GM19239 (cell line): ENCODE data around the gene PGC.

ENCODE experiments used
- DNase-seq: peaks from one replicate; pipeline ENCODE4 v3.0.0; 2011; ENCODE audit warnings: low spot score; ENCODE audit not compliant: insufficient read length
- FAIRE-seq: peaks from 2 replicates; lab custom pipeline; 2011; peaks lifted over from hg19 to GRCh38; lab: Jason Lieb, UNC

Gene PGC

GRCh38 chr6:41717392-41717736, 29.8 kb downstream of the PGC start:
- FAIRE-seq (peak; percentile 63), DNase-seq (no peak)

- FAIRE-seq (peak; percentile 47), DNase-seq (no peak)
Observed at GRCh38 chr6:41716516-41717391, 30.4 kb downstream of the PGC start.

- DNase-seq (no peak), FAIRE-seq (no peak)
Observed at GRCh38 chr6:41715795-41716515, 31.2 kb downstream of the PGC start.

DNA sequence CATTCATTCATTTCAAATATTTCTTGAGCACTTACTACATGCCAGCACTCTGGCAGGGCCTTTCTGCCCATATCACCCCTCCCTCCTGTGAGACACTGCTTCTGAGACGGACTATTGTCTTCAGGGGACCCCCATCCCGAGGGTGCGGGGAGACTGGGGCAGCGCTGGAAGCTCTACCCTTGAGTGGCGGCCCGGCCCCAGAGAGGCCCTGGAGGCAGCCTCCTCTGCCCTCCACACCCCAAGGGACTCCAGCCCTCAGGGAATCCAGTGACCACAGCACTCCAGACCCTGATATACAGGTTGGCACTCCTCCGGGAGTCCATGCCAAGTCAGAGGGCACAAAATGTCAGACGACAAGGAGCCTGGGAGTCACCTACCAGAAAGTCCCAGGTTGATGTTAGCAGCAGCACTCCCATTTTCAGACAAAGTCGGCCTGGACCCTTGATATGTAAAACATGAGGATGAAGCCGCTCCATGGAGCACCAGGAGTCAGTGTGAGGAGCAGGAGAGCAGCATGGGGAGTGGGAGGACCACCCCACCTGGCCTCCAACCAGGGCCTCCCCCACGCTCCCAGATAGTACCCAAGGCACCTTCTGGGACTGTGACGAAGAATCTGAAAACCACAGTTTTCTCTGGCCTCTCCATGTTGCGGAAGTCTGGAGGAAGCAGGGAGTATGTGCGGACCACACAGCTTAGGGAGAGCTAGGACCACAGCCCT, 32.5 kb downstream of the PGC start:
- no peak for DNase-seq
- FAIRE-seq, result no peak

DNA sequence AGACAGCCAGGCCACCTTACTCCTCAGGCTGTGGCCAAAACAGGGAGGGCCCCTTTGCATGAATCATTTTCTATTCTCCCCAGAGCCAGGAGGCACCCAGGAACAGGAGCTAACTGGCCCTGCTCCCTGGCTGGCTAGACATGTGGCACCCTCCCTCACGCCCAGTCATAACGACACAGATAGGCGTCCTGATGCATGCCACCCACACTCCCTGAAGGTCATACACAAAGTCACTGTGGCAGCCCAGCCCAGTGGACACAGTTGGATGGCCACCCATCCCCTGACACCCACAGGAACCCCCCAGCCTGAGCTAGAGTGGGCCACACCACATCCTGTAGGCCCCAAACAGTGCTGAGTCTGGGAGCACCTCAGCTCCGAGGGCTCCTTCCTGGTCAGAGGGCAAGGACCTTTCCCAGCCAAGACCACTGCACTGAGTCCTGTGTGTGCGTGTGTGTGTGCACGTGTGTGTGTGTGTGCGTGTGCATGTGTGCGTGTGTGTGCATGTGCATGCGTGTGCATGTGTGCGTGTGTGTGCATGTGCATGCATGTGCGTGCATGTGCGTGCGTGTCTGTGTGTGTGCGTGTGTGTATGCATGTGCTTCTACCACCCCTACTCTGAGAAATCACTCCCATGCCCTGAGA, 33.4 kb downstream of the PGC start:
- FAIRE-seq (peak; percentile 67), DNase-seq (no peak)

GRCh38 chr6:41713159-41713649, 34.0 kb downstream of the PGC start:
- no peak for DNase-seq
- no peak for FAIRE-seq

DNA sequence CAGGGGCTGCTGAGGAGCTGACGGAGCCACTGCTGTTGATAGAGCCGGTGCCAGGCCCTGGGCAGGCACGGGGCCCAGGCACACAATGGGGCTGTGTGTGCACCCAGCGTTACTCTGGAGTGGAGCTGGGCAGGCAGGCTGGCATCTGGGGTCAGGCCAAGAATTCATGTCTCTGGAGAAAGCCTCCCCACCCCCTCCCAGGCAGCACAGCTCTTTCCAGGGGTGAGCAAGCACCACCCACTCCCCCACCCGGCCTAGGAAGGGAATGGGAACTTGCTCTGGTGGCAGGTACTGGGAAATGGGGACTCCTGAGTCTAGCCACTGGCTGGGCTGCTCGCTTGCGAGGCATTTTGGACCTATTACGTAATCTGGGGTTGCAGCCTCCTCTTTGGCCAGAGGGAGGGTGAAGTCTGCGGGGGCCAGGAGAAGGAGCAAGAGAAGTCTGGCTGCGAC, 34.5 kb downstream of the PGC start:
- FAIRE-seq, result no peak
- DNase-seq, result no peak

GRCh38 chr6:41711323-41712038, 35.7 kb downstream of the PGC start:
- no peak for DNase-seq
- FAIRE-seq, result no peak

DNA sequence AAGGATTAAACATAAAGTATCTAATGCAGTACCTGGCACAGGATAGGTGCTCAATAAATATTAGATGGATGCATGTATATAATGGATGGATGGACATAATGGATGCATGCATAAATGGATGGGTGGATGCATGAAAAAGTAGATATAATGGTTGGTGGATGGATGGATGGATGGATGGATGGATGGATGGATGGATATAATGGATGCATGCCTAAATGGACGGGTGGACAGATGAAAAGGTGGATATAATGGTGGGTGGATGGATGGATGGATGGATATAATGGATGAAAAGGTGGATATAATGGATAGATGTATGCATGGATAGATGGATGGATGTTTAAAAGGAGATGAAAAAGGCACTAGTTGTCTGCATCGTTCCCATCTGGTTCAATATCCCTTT, 37.8 kb downstream of the PGC start:
- DNase-seq, result no peak
- no peak for FAIRE-seq

GRCh38 chr6:41708856-41709255, 38.3 kb downstream of the PGC start:
- FAIRE-seq, result no peak
- no peak for DNase-seq

GRCh38 chr6:41707565-41708200, 39.5 kb downstream of the PGC start:
- no peak for DNase-seq
- peak; percentile 89 for FAIRE-seq

DNA sequence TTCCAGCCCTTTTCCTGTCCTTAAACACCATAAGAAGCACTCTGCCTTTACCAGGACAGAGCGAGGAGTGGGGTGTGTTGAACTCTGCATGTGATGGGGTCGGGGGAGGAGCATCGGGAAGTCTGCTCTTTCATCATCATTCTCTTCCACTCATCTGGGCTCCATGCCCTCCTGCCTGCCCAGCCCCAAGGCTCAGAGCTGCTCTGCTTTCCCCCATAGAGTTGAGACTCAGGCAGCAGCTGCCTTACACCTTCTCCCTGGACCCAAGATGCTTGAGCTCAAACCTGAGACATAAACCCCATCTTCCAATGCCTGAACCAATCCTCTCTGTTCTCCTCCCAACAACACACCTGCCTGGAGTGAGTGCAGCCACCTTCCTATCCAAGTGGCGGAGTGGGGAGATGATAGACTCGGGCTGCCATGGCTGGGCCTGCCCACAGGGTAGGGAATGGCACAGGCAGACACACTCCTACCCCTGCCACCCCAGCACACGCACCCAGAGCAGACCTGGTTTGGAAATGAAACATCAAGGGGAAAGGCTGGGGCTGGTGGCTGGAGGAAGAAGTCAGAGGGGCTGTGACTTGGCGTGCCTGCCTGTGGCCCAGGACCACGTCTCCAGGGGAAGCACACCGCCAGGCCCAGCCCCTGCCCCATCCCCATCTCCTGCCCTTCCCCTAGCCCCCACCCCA, 40.2 kb downstream of the PGC start:
- DNase-seq, result no peak
- FAIRE-seq, result no peak

- DNase-seq (peak; percentile 86), FAIRE-seq (peak; percentile 98)
Observed at GRCh38 chr6:41705996-41706835, 41.0 kb downstream of the PGC start.

DNA sequence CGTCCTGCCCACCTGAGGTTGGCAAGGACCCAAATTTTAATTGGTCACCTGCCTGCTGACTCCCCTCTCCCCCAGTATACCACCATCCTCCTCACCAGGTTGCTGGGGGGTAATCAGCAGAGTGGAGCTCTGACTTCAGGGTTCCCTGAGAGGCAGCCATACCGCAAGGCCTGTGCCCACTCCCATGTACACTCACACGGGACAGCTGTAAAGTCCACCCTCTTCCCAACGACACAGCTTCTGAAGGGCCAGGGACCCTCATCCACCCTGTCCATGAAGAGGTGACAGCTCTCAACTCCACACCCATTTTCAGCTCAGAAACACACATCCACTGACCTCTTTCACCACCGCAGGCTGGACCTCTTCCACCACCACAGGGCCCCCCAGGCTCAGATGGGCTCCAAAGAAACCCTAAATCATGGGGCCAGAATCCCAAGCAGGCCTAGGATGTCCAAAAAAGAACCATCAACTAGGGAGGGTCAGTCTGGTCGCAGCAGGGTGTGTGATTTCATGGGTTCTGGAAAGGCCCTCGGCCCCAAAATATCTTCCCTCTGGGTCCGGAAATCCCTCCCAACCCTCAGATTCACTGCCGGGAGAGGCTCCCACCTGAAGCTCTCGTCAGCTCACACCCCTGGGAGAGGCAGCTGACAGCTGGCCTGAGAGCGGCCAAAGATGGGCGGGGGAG, 41.7 kb downstream of the PGC start:
- peak; percentile 39 for FAIRE-seq

DNA sequence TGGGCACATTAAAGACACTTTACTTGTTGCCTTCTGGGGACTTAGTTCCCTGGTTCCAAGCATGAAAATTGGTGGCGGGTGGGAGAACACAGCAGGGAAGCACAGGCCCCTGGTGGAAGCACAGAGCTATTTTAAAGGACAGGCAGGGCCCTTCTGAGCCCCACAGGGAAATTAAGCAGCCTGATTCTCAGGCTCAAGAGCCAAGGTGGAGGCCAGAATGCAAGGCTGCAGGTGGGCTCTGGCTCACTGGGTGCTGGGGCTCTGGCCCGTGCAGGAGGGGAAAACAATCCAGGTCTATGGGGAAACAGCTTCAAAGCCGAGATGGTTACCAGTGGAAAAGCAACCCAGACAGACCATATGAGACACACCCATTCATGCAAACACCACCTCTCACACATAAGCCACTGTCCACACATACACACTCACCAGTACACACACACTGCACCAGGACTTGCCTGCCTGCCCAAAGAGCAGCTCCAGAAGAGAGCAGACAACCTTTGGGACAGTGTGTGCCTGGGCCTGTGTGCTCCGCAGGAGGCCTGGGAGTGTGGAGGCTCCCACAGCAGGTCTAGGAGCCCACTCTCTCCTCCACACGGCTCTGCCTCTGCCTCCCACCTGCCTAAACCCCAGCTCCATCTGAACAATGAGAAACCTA, 42.4 kb downstream of the PGC start:
- FAIRE-seq (peak; percentile 83), DNase-seq (no peak)

More for the DNA sequence above, 41.7 kb downstream of the PGC start:
- DNase-seq, result no peak

DNA sequence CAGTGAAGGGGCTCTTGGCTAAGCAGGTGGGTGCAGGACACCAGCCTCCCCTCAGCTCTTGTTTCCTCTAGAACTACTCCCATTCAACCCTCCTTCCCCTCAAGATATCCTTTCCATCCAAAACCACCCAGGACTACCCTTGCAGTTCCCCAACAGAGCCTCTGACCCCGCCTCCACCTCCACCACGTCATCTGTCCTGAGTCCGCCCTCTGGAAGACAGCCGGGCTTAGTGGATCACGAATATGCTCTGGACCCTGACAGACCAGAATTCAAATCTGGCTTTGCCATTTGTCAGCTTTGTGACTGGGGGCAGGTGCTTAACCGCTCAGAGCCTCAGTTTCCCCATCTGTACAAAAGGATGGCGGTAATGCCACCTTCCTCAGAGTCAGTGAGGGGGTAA, 43.2 kb downstream of the PGC start:
- DNase-seq, result no peak
- no peak for FAIRE-seq
